Astrocyte of the spinal cord (primary cell): ENCODE measurements around the gene TMEM175.

Experiments used
- DNase-seq: peaks from one replicate; pipeline ENCODE4 v3.0.0; 2011; ENCODE audit warnings: low read depth, low spot score
- H3K4me3 ChIP-seq: 2 replicates; pipeline ENCODE4 v1.5.1; 2011; ENCODE audit warnings: low read depth, mild to moderate bottlenecking, low read length, moderate library complexity
- CTCF ChIP-seq: IDR thresholded peaks from 2 replicates; pipeline ENCODE4 v1.5.1; 2012; ENCODE audit warnings: low read depth, mild to moderate bottlenecking, low read length, inconsistent platforms
- in situ Hi-C: cut with HindIII; loops from 2 replicates; pipeline ENCODE4 v1.10.0; 2017; ENCODE audit warnings: low sequenced_read_pairs

Gene TMEM175

DNA sequence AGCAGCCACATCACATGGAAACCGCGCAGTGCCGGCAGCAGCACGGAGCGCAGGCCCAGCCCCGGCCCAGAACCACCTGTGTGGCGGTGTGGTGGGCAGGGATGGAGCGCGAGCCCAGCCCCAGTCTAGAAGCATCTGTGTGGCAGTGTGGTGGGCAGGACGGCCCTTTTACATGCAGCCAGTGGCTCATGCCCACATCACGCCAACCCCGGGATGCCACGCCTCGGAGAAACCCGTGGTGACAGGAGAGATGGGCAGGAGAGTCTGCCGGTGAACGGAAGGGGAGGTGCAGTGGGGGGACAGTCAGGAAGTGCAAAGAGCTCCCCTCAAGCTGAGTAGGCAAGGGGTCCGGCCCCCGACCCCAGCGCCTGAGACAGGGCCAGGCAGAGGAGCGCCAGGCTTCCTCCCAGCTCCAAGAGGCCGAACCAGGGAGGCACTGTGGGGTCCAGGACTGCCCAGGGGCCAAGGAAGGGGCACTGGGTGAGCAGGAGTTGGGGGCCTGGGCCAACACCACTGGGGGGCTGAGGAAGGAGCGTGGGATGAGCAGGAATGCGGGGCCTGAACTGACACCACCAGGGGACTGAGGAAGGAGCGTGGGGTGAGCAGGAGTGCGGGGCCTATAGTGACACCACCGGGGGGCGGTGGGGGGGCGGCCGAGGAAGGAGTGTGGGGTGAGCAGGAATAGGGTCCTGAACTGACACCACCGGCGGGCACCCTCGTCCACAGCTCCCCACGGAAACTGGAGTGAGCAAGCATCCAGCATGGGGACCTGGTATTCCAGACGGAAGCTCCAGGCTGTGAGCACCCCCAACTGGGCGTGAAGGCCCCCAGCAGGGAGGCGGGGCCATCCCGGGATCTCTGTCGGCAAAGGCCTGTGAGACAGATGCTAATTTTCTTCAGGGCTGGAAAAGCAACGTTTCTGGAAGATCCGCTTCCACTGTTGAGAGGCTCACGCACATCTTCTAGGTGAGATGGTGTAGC is 28.9 kb upstream of the TMEM175 start:
- no peak overlapping the region for H3K4me3 ChIP-seq
- no peak for DNase-seq
- in situ Hi-C loops, result no loop called here
- no peak for TF ChIP-seq CTCF

DNA sequence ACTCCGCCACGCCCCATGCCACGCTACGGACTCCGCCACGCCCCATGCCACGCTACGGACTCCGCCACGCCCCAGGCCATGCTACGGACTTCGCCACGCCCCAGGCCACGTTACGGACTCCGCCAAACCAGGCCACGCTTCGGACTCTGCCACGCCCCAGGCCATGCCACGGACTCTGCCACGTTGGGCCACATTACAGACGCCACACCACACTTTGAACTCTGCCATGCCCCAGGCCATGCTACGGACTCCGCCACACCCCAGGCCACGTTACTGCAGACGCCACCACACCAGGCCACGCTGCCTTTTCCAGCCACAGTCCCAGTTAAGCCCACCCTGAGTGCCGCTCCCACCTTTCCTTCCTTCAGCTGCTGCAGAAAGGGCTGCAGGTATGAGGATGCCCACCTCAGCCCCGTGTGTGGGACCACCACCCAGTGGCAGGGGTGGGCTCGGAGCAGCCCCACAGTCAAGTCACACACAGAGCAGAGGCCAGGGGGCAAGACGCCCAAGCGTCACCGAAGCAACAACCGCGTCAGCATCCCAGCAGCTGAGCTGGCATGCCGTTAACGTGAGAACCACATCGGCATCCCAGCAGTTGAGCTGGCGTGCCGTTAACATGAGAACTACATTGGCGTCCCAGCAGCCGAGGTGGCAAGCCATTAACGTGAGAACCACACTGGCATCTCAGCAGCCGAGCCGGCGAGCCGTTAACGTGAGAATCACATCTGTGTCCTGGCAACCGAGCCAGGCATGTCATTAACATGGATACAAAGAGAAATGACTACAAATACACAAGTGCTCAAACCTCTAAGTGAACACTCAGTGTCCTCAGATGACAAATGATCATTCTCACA is 26.5 kb upstream of the TMEM175 start:
- in situ Hi-C loops, result no loop called here
- DNase-seq, result peak; percentile 23
- TF ChIP-seq CTCF, result no peak

GRCh38 chr4:906339-907102 is 25.7 kb upstream of the TMEM175 start:
- in situ Hi-C loops, result no loop called here
- TF ChIP-seq CTCF, result no peak
- no peak overlapping the region for H3K4me3 ChIP-seq
- DNase-seq, result no peak

More for the DNA sequence above, 26.5 kb upstream of the TMEM175 start:
- no peak overlapping the region for H3K4me3 ChIP-seq

GRCh38 chr4:907103-907400 is 25.2 kb upstream of the TMEM175 start:
- DNase-seq, result no peak
- in situ Hi-C loops, result no loop called here
- no peak for TF ChIP-seq CTCF
- no peak overlapping the region for H3K4me3 ChIP-seq

GRCh38 chr4:907691-908425 is 24.4 kb upstream of the TMEM175 start:
- peak; percentile 73 for DNase-seq
- no peak for TF ChIP-seq CTCF
- in situ Hi-C loops, result no loop called here
- H3K4me3 ChIP-seq, result no peak overlapping the region
